Dedifferentiated amniotic fluid mesenchymal stem cell (primary cell): ENCODE measurements around the gene TMEM234.

ENCODE experiments used
- DNase-seq: peaks from one replicate; pipeline ENCODE4 v3.0.0-alpha.2; 2016; ENCODE audit errors: extremely low spot score

The TMEM234 gene

GRCh38 chr1:32172621-32173245, 49.4 kb downstream of the TMEM234 start:
- no peak for DNase-seq

- DNase-seq: no peak
These were observed 51.2 kb downstream of the TMEM234 start for GRCh38 chr1:32170991-32171390.
